ENCODE data around the gene ZNF488.

The ZNF488 gene

DNA sequence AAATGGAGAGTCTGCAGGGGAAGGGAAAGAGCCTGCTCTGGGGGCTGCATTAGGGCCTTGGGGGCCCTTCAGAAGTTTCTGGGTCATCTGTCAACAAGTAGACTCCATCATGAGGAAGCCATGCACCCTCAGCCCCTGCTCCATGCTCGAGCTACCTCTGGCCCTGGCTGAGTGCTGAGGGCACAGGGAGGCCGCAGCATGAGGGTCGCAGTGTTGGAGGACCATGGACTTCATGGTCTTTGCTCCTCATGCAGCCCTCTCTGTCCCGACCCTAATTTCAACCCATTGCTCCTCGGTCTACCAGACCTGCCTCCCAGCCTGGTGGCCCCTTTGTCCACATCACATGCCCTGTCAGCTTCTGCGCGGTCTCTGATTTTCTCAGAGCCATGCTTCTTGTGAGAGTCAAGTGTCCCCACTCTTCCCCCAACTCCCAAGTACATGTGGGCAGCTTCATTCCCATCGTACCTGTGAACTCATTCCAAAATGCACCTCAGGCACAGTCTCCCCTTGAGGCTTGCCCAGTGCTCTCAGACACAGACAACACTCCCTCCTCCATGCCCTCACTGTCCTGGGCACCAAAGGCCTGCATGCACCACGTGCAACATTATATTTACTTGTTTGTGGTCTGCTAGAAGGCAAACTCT, 14.7 kb downstream of the ZNF488 start:
- TF ChIP-seq, protein P1, sequence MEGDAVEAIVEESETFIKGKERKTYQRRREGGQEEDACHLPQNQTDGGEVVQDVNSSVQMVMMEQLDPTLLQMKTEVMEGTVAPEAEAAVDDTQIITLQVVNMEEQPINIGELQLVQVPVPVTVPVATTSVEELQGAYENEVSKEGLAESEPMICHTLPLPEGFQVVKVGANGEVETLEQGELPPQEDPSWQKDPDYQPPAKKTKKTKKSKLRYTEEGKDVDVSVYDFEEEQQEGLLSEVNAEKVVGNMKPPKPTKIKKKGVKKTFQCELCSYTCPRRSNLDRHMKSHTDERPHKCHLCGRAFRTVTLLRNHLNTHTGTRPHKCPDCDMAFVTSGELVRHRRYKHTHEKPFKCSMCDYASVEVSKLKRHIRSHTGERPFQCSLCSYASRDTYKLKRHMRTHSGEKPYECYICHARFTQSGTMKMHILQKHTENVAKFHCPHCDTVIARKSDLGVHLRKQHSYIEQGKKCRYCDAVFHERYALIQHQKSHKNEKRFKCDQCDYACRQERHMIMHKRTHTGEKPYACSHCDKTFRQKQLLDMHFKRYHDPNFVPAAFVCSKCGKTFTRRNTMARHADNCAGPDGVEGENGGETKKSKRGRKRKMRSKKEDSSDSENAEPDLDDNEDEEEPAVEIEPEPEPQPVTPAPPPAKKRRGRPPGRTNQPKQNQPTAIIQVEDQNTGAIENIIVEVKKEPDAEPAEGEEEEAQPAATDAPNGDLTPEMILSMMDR (IDR thresholded peaks at IDR 0.05): no peak
- no peaks in the 10 kb centered on the region for H3K9me3 ChIP-seq (ENCODE audit: control insufficient read depth, low read length)

DNA sequence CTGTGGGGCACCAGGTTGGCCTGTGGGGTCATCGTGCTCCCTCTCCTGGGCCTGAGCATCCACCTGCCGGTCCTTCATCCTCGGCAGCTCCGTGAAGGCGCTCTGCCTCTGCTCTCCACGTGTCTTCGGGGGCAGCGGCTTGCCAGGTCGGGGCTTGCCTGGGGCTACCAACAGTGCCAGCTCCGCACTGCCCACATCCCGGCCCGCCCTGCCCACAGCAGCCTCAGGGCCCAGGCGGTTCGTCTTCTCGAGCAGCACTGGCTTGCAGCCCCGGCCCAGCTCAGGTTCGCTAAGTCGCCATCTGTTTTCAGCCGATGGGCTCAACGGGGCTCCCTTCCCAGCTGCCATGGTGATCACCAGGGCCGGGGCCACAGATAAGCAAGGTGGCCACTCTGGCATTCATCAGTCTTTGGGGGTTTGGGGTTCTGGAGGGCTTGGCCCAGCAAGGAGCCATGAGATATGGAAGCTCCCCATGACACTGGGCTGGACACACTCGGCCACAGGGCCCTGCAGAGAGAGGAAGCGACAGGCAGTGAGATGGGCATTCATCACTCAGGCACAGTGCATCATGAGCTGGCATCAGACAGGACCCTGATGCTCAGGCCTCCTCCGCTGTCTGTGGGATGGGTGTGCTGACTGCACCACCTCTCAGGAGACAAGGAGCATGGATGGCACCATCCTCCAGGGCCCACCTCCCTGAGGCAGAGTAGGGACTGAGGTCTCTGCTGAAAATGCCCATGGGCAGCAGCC, 15.5 kb downstream of the ZNF488 start:
- Histone ChIP-seq H3K4me2 (ENCODE audit: low read length) (no peak overlapping the region), H2AFZ (no peak overlapping the region), H3K36me3 (ENCODE audit: control insufficient read depth, insufficient read depth, low read length) (no peaks in the 10 kb centered on the region), H3K9me3 (ENCODE audit: control insufficient read depth, low read length) (no peaks in the 10 kb centered on the region), H3K79me2 (no peaks in the 10 kb centered on the region), H3K4me1 (no peaks in the 10 kb centered on the region), H3K27ac (no peak overlapping the region), H3K9ac (no peak overlapping the region), H3K27me3 (ENCODE audit: control insufficient read depth, insufficient read depth, low read length) (no peaks in the 10 kb centered on the region), H3K4me3 (ENCODE audit: low read depth, low read length) (no peak overlapping the region)
- TF ChIP-seq, protein P1 (IDR thresholded peaks at IDR 0.05): no peak

More for the DNA sequence above, 14.7 kb downstream of the ZNF488 start:
- Histone ChIP-seq H3K36me3 (ENCODE audit: control insufficient read depth, insufficient read depth, low read length) (no peaks in the 10 kb centered on the region), H3K4me3 (ENCODE audit: low read depth, low read length) (no peak overlapping the region), H3K9ac (no peak overlapping the region), H2AFZ (no peak overlapping the region), H3K4me2 (ENCODE audit: low read length) (no peak overlapping the region), H3K27ac (no peak overlapping the region), H3K27me3 (ENCODE audit: control insufficient read depth, insufficient read depth, low read length) (no peaks in the 10 kb centered on the region), H3K4me1 (no peaks in the 10 kb centered on the region), H3K79me2 (no peaks in the 10 kb centered on the region)

DNA sequence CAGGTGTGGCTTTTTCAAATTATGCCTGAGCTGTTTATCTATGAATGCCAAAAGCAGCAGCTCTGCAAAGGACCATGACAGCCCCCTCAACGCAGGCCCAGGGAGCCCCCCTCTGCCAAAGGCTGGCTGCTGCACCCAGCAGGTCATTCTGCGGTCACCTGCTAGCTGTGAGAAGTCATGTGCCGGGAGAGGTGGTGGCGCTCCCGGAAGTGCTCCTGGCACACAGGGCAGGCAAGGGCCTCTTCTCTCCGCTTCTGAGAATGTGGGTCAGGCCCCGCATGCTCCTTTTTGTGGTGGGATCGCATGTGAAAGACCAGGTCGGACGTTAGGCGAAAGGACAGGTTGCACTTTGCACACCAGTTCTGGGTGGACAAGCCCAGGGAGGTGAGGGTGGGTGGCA, 16.4 kb downstream of the ZNF488 start:
- Histone ChIP-seq H3K9ac (no peak overlapping the region), H3K4me2 (ENCODE audit: low read length) (no peak overlapping the region), H3K4me1 (no peaks in the 10 kb centered on the region), H3K36me3 (ENCODE audit: control insufficient read depth, insufficient read depth, low read length) (no peaks in the 10 kb centered on the region), H3K27me3 (ENCODE audit: control insufficient read depth, insufficient read depth, low read length) (no peaks in the 10 kb centered on the region), H3K27ac (no peak overlapping the region), H3K9me3 (ENCODE audit: control insufficient read depth, low read length) (no peaks in the 10 kb centered on the region), H2AFZ (no peak overlapping the region), H3K79me2 (no peaks in the 10 kb centered on the region), H3K4me3 (ENCODE audit: low read depth, low read length) (no peak overlapping the region)
- TF ChIP-seq, protein P1 (IDR thresholded peaks at IDR 0.05): no peak

DNA sequence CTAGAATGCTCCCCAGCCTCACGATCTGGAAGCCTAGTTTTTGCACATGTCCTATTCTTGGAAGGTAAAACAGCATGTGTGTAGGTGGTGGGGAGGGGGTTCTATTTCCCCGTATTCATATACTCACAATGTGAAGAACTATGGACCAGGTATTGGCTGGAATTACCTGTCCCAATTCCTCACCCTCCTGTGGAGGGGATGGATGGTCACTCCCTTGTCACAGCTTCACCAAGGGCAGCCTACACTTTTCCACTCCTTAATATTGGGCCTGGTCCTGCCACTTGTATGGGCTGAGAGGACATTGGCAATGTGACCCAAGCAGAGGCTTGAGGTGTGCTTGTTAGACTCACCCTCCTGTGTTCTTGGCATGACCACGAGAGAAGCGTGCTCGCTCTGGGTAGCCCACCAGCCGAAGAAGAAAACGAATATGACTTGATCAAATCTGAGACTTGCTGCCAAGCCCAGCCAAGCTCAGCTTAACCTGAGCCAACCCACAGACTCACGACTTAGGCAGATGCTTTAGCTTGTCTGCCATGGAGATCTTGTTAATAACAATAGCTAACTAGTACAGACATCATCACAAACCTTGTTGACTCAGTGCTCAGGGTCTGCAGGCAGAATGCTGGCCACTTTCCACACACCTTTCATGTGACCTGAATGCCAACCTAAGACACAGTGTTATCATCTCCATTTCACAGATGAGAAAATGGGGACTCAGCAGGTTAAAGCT, 17.2 kb downstream of the ZNF488 start:
- H3K4me1 ChIP-seq: no peaks in the 10 kb centered on the region
- H3K4me2 ChIP-seq (ENCODE audit: low read length): no peak overlapping the region
- H2AFZ ChIP-seq: no peak overlapping the region
- no peak overlapping the region for H3K27ac ChIP-seq
- no peaks in the 10 kb centered on the region for H3K9me3 ChIP-seq (ENCODE audit: control insufficient read depth, low read length)
- H3K4me3 ChIP-seq (ENCODE audit: low read depth, low read length): no peak overlapping the region
- H3K79me2 ChIP-seq: no peaks in the 10 kb centered on the region
- no peak overlapping the region for H3K9ac ChIP-seq
- H3K27me3 ChIP-seq (ENCODE audit: control insufficient read depth, insufficient read depth, low read length): no peaks in the 10 kb centered on the region
- H3K36me3 ChIP-seq (ENCODE audit: control insufficient read depth, insufficient read depth, low read length): no peaks in the 10 kb centered on the region
- TF ChIP-seq, protein P1 (IDR thresholded peaks at IDR 0.05): no peak

All from parathyroid adenoma (tissue), 2 donors.